MCF 10A (cell line): ENCODE measurements around the gene DLEC1. TPM values are rescaled to one million over a fixed set of nuclear protein-coding genes. Genes with fewer than 3 reads are reported as not detected.

Experiments
- BruUV-seq: library from RNA; stranded (reverse); fragments of 400-500 nt; replicated peaks from 2 replicates; lab custom pipeline; 2021; lab: Mats Ljungman, UMichigan
- CTCF ChIA-PET: fragments of 300-600 bp; sonication (Branson Sonifier 250); formaldehyde crosslinking; extraction: SDS; loops from one replicate; lab custom pipeline; 2021; ENCODE audit warnings: antibody characterized with exemption, inconsistent platforms; lab: Yijun Ruan, JAX
- POLR2A ChIA-PET: fragments of 300-600, 350-650 bp; sonication (Branson Sonifier 250); formaldehyde crosslinking; extraction: SDS; loops from one replicate; lab custom pipeline; 2020; ENCODE audit warnings: antibody characterized with exemption, inconsistent platforms; lab: Yijun Ruan, JAX
- DNase-seq: peaks from one replicate; pipeline ENCODE4 v3.0.0-alpha.2; 2018; ENCODE audit not compliant: unreplicated experiment
- H3K27ac Mint-ChIP-seq: one replicate; pipeline ENCODE4 v1.8.0; 2022; ENCODE audit warnings: mild to moderate bottlenecking, low read depth, mixed read lengths; ENCODE audit not compliant: unreplicated experiment
- H3K27me3 Mint-ChIP-seq: one replicate; pipeline ENCODE4 v1.8.0; 2022; ENCODE audit warnings: mixed read lengths; ENCODE audit not compliant: insufficient read depth, unreplicated experiment
- H3K36me3 Mint-ChIP-seq: one replicate; pipeline ENCODE4 v1.8.0; 2022; ENCODE audit warnings: mild to moderate bottlenecking, moderate library complexity, mixed read lengths; ENCODE audit not compliant: insufficient read depth, unreplicated experiment
- H3K4me1 Mint-ChIP-seq: one replicate; pipeline ENCODE4 v1.8.0; 2022; ENCODE audit warnings: mixed read lengths; ENCODE audit not compliant: insufficient read depth, unreplicated experiment
- H3K4me3 Mint-ChIP-seq: one replicate; pipeline ENCODE4 v1.8.0; 2022; ENCODE audit warnings: mild to moderate bottlenecking, moderate library complexity, mixed read lengths; ENCODE audit not compliant: unreplicated experiment
- H3K9me3 Mint-ChIP-seq: one replicate; pipeline ENCODE4 v1.8.0; 2022; ENCODE audit warnings: mixed read lengths; ENCODE audit not compliant: unreplicated experiment
- intact Hi-C: fragments of 100-400 bp; cut with micrococcal nuclease; formaldehyde crosslinking; loops from 2 replicates; pipeline ENCODE4 v1.14.1; 2022
- total RNA-seq: library from RNA; stranded (reverse); gene quantifications from 2 replicates; pipeline ENCODE4 v1.2.3, GENCODE V29; 2022
- TF ChIP-seq, protein P1 (sequence below): fragments of 200-600 bp; IDR thresholded peaks from one replicate; pipeline ENCODE4 v1.8.0; 2022; ENCODE audit warnings: antibody characterized with exemption, mild to moderate bottlenecking; ENCODE audit not compliant: unreplicated experiment

Gene DLEC1
- total RNA-seq, 1 experiment from 2014 or later: 1.3 TPM

- Mint-ChIP-seq H3K36me3 (no peaks in the 10 kb centered on the region), H3K27ac (peak overlapping the region; percentile 74), H3K9me3 (no peaks in the 10 kb centered on the region), H3K4me1 (peaks cover 23% of the 10 kb centered on the region), H3K27me3 (no peaks in the 10 kb centered on the region), H3K4me3 (no peak overlapping the region)
- intact Hi-C loops: no loop called here
- BruUV-seq: no TSS peak
- TF ChIP-seq, protein P1, sequence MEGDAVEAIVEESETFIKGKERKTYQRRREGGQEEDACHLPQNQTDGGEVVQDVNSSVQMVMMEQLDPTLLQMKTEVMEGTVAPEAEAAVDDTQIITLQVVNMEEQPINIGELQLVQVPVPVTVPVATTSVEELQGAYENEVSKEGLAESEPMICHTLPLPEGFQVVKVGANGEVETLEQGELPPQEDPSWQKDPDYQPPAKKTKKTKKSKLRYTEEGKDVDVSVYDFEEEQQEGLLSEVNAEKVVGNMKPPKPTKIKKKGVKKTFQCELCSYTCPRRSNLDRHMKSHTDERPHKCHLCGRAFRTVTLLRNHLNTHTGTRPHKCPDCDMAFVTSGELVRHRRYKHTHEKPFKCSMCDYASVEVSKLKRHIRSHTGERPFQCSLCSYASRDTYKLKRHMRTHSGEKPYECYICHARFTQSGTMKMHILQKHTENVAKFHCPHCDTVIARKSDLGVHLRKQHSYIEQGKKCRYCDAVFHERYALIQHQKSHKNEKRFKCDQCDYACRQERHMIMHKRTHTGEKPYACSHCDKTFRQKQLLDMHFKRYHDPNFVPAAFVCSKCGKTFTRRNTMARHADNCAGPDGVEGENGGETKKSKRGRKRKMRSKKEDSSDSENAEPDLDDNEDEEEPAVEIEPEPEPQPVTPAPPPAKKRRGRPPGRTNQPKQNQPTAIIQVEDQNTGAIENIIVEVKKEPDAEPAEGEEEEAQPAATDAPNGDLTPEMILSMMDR: no peak
- ChIA-PET POLR2A (interaction anchor here (0.6 to 10.5 kb wide), 8 partner anchors 12 to 200 kb away, joined by 3 to 199 read pairs (median 4); partner anchors contain the start of genes ACAA1, MYD88 and OXSR1), CTCF (interaction anchor here (0.5 to 2.3 kb wide), 7 partner anchors 10 to 1305 kb away, joined by 3 to 10 read pairs (median 4); partner anchors contain the start of genes ACAA1 and OXSR1)
- DNase-seq: no peak
These were observed 114.2 kb downstream of the DLEC1 start for GRCh38 chr3:38153221-38153620.

- Mint-ChIP-seq H3K27ac (peak overlapping the region; percentile 74), H3K36me3 (no peaks in the 10 kb centered on the region), H3K9me3 (no peaks in the 10 kb centered on the region), H3K4me1 (peaks cover 23% of the 10 kb centered on the region), H3K27me3 (no peaks in the 10 kb centered on the region), H3K4me3 (no peak overlapping the region)
- ChIA-PET POLR2A (interaction anchor here (0.6 to 10.5 kb wide), 10 partner anchors 11 to 376 kb away, joined by 3 to 199 read pairs (median 4); partner anchors contain the start of genes ACAA1, MYD88 and OXSR1), CTCF (interaction anchor here (0.5 to 2.3 kb wide), 6 partner anchors 11 to 1131 kb away, joined by 3 to 8 read pairs (median 3); partner anchors contain the start of gene OXSR1)
- BruUV-seq: no TSS peak
- intact Hi-C loops: loop anchor here (1.0 kb wide), 1 partner anchor 11 kb away; the partner anchor contains the start of gene OXSR1
- TF ChIP-seq, protein P1: no peak
- DNase-seq: peak; percentile 84
These were observed 115.1 kb downstream of the DLEC1 start for GRCh38 chr3:38154033-38154494.

DNA sequence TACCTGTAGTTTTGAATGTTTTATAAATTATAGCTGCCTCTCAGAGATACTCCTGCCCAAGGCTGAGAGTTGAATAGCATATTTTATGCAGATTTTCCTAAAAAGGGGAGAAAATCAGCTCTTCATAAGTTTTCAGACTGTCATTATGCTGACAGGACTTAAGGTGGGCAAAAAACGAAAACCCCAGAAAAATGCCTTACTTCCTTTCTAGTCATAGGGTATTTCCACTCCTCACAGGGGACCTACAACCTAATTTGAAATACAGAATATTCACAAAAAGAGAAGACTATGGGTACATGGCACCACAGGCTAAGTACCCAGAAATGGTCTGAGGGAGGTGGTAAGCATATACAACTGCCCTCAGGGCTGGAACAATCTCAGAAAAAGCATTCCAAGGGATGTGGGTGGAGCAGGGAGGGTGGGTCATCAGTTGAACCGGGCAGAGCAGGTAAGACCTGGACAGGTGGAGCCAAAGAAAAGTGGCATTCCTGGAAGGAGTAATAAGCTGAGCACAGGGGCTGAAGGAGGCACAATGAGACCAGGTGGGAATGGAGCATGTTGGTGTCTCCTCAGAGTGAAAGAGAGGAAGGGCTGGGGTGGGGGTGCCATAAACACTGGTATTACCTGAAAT lies 115.7 kb downstream of the DLEC1 start:
- no peaks in the 10 kb centered on the region for H3K9me3 Mint-ChIP-seq
- no peaks in the 10 kb centered on the region for H3K27me3 Mint-ChIP-seq
- DNase-seq: peak; percentile 54
- CTCF ChIA-PET: interaction anchor here (0.5 to 2.3 kb wide), 7 partner anchors 10 to 176 kb away, joined by 3 to 8 read pairs (median 3); partner anchors contain the start of gene OXSR1
- peaks cover 23% of the 10 kb centered on the region for H3K4me1 Mint-ChIP-seq
- POLR2A ChIA-PET: interaction anchor here (0.7 to 10.5 kb wide), 7 partner anchors 10 to 376 kb away, joined by 3 to 199 read pairs (median 5); partner anchors contain the start of genes ACAA1, MYD88 and OXSR1
- BruUV-seq: no TSS peak
- peak overlapping the region; percentile 74 for H3K27ac Mint-ChIP-seq
- no peaks in the 10 kb centered on the region for H3K36me3 Mint-ChIP-seq
- TF ChIP-seq, protein P1: no peak
- intact Hi-C loops: loop anchor here (1.0 kb wide), 1 partner anchor 11 kb away; the partner anchor contains the start of gene OXSR1
- no peak overlapping the region for H3K4me3 Mint-ChIP-seq

GRCh38 chr3:38155825-38156224 lies 116.8 kb downstream of the DLEC1 start:
- DNase-seq: no peak
- Mint-ChIP-seq H3K4me1 (peaks cover 23% of the 10 kb centered on the region), H3K36me3 (no peaks in the 10 kb centered on the region), H3K27me3 (no peaks in the 10 kb centered on the region), H3K27ac (no peak overlapping the region), H3K9me3 (no peaks in the 10 kb centered on the region), H3K4me3 (no peak overlapping the region)
- TF ChIP-seq, protein P1: no peak
- intact Hi-C loops: no loop called here
- no TSS peak for BruUV-seq
- POLR2A ChIA-PET: interaction anchor here (6.3 to 10.5 kb wide), 2 partner anchors 9 to 16 kb away, joined by 131 to 199 read pairs; partner anchors contain the start of genes ACAA1, MYD88 and OXSR1
- CTCF ChIA-PET: interaction anchor here (0.5 to 2.3 kb wide), 5 partner anchors 9 to 143 kb away, joined by 3 to 8 read pairs (median 3); partner anchors contain the start of gene OXSR1
